Measurements from ENCODE around the gene NEUROG1.

DNA sequence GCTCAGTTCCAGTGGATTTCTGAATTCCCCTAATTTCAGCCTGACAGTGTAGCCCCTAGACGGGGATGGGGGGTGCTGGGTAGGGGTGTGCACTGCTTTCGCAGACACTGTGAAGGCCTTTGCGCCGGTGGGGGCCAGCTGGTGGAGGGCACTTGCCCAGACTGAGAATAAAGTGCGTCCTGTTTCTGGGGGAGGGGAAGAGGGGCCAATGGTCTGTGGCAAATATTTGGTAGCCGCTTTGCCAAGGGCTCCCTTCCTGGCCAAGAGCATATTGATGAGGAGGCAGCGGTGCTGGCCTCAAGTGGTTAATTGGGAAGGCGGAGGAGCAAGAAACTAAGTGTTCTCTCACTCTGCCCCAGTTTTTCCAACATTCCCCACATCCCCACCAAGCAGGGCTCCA, 41.7 kb upstream of the NEUROG1 start:
- TF ChIP-seq POLR2AphosphoS5 (IDR thresholded peaks at IDR 0.05; ENCODE audit: low read depth, low read length) (no peak), POLR2A (IDR thresholded peaks at IDR 0.05; ENCODE audit: low read depth, low read length) (no peak), TAF1 (IDR thresholded peaks at IDR 0.05; ENCODE audit: low read depth, low read length) (no peak), PAX5 (IDR thresholded peaks at IDR 0.05; ENCODE audit: insufficient read depth, low read length, severe bottlenecking) (no peak), SPI1 (IDR thresholded peaks at IDR 0.05; ENCODE audit: low read depth, low read length) (no peak)
